Prostate gland (tissue), 2 donors: Measurements from ENCODE around the gene ZNF638.

Experiments
- CTCF ChIP-seq, 4 experiments: fragments of 200-600 bp in 2 of 4; fragments of 450-650 bp in 2 of 4; sonication (generic) in 2 of 4; IDR thresholded peaks; 1 replicate in 3 of 4; 2 replicates in 1 of 4; pipeline ENCODE4 v1.5.1; 2016 to 2019; ENCODE audit warnings: antibody characterized with exemption in 4 of 4, mild to moderate bottlenecking in 2 of 4, moderate library complexity in 2 of 4
- POLR2A ChIP-seq: fragments of 450-650 bp; IDR thresholded peaks from one replicate; pipeline ENCODE4 v1.6.1; 2016; ENCODE audit warnings: antibody characterized with exemption, mild to moderate bottlenecking
- POLR2AphosphoS5 ChIP-seq: sonication (generic); formaldehyde crosslinking; IDR thresholded peaks from one replicate; pipeline ENCODE4 v1.6.1; 2017; ENCODE audit warnings: antibody characterized with exemption

- TF ChIP-seq POLR2AphosphoS5 (no peak), CTCF (IDR thresholded peaks at IDR 0.05) (no peak), POLR2A (no peak)
Measured at GRCh38 chr2:71462056-71462605, 130.5 kb downstream of the ZNF638 start.
